ENCODE results near the gene WDR86.

DNA sequence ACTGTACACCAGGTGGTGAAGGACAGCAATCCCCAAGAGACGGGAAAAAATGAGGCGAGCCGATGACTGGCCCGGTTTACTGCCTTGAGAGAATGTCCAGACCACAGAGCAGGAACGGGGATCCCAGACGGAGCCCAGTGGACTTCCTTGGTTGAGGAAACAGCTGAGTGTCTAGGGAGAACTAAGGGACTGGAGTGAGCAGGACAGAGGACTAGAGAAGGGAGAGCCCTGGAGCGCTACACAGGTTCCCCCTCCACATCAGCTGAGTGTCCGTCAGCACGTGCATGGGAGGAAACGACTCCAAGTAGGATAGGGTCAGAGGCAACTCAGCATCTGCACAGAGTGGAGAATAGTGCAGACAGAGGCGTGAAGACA, 7.1 kb upstream of the WDR86 start:
- TF ChIP-seq TAF1 (IDR thresholded peaks at IDR 0.05; ENCODE audit: low read depth, low read length) = no peak
- TF ChIP-seq, protein P1, sequence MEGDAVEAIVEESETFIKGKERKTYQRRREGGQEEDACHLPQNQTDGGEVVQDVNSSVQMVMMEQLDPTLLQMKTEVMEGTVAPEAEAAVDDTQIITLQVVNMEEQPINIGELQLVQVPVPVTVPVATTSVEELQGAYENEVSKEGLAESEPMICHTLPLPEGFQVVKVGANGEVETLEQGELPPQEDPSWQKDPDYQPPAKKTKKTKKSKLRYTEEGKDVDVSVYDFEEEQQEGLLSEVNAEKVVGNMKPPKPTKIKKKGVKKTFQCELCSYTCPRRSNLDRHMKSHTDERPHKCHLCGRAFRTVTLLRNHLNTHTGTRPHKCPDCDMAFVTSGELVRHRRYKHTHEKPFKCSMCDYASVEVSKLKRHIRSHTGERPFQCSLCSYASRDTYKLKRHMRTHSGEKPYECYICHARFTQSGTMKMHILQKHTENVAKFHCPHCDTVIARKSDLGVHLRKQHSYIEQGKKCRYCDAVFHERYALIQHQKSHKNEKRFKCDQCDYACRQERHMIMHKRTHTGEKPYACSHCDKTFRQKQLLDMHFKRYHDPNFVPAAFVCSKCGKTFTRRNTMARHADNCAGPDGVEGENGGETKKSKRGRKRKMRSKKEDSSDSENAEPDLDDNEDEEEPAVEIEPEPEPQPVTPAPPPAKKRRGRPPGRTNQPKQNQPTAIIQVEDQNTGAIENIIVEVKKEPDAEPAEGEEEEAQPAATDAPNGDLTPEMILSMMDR (IDR thresholded peaks at IDR 0.05; ENCODE audit: control extremely low read depth in 1 of 3, insufficient read depth in 1 of 3, low read depth in 1 of 3, low read length in 3 of 3) = no peak
- no peak for TF ChIP-seq RXRA (IDR thresholded peaks at IDR 0.05; ENCODE audit: insufficient read depth, low read depth, low read length)
- no peak for TF ChIP-seq POLR2A (IDR thresholded peaks at IDR 0.05; ENCODE audit: control extremely low read depth in 1 of 2, low read depth in 2 of 2, low read length in 2 of 2)
- no peak for TF ChIP-seq EP300 (IDR thresholded peaks at IDR 0.05; ENCODE audit: borderline replicate concordance in 1 of 2, low read depth in 2 of 2, low read length in 2 of 2)
